Measurements from ENCODE around the gene MYPOP.

MYPOP gene

GRCh38 chr19:45902651-45903625 lies 525 bp upstream of the MYPOP start:
- H3K9me2 ChIP-seq (replicated peaks; ENCODE audit: control insufficient read depth, low read length): no peaks in the 10 kb centered on the region
- peaks cover 27% of the 10 kb centered on the region for H3K79me2 ChIP-seq (ENCODE audit: control insufficient read depth, low read length)
- no peaks in the 10 kb centered on the region for H4K20me1 ChIP-seq (ENCODE audit: control insufficient read depth, insufficient read depth, low read depth, low read length)
- TF ChIP-seq EZH2phosphoT487 (IDR thresholded peaks at IDR 0.05; ENCODE audit: borderline replicate concordance, low read length): no peak
- H3K27me3 ChIP-seq (ENCODE audit: control insufficient read depth, low read length): no peaks in the 10 kb centered on the region
- H3K4me1 ChIP-seq (ENCODE audit: control insufficient read depth, low read length): peaks cover 21% of the 10 kb centered on the region
- peak overlapping the region; percentile 88 for H3K4me3 ChIP-seq (ENCODE audit: low read length)
- peak overlapping the region; percentile 54 for H3K27ac ChIP-seq (ENCODE audit: low read depth, low read length)
- H3K9me3 ChIP-seq (ENCODE audit: control insufficient read depth, insufficient read depth, low read length): no peaks in the 10 kb centered on the region
- peaks cover 25% of the 10 kb centered on the region for H3K36me3 ChIP-seq (ENCODE audit: control insufficient read depth, low read length)
- H3F3A ChIP-seq (ENCODE audit: control insufficient read depth, insufficient read depth): no peaks in the 10 kb centered on the region
- H3K4me2 ChIP-seq (ENCODE audit: low read length): peak overlapping the region; percentile 89

- H3K4me2 ChIP-seq (ENCODE audit: low read length): peak overlapping the region; percentile 85
- H3K9me3 ChIP-seq (ENCODE audit: control insufficient read depth, insufficient read depth, low read length): no peaks in the 10 kb centered on the region
- H3K36me3 ChIP-seq (ENCODE audit: control insufficient read depth, low read length): peaks cover 30% of the 10 kb centered on the region
- H3F3A ChIP-seq (ENCODE audit: control insufficient read depth, insufficient read depth): no peaks in the 10 kb centered on the region
- H3K27ac ChIP-seq (ENCODE audit: low read depth, low read length): no peak overlapping the region
- H3K9me2 ChIP-seq (replicated peaks; ENCODE audit: control insufficient read depth, low read length): no peaks in the 10 kb centered on the region
- TF ChIP-seq EZH2phosphoT487 (IDR thresholded peaks at IDR 0.05; ENCODE audit: borderline replicate concordance, low read length) (no peak), CTCF (IDR thresholded peaks at IDR 0.05; ENCODE audit: low read depth, low read length, poor library complexity, severe bottlenecking) (no peak)
- H4K20me1 ChIP-seq (ENCODE audit: control insufficient read depth, insufficient read depth, low read depth, low read length): no peaks in the 10 kb centered on the region
- H3K27me3 ChIP-seq (ENCODE audit: control insufficient read depth, low read length): no peaks in the 10 kb centered on the region
- peaks cover 27% of the 10 kb centered on the region for H3K79me2 ChIP-seq (ENCODE audit: control insufficient read depth, low read length)
- H3K4me1 ChIP-seq (ENCODE audit: control insufficient read depth, low read length): peaks cover 24% of the 10 kb centered on the region
- H3K4me3 ChIP-seq (ENCODE audit: low read length): peak overlapping the region; percentile 88
Measured at GRCh38 chr19:45901432-45901911, 941 bp downstream of the MYPOP start.

GRCh38 chr19:45900738-45901431 lies 1.5 kb downstream of the MYPOP start:
- H3F3A ChIP-seq (ENCODE audit: control insufficient read depth, insufficient read depth): no peaks in the 10 kb centered on the region
- H3K27ac ChIP-seq (ENCODE audit: low read depth, low read length): no peak overlapping the region
- H3K36me3 ChIP-seq (ENCODE audit: control insufficient read depth, low read length): peaks cover 30% of the 10 kb centered on the region
- no peaks in the 10 kb centered on the region for H4K20me1 ChIP-seq (ENCODE audit: control insufficient read depth, insufficient read depth, low read depth, low read length)
- no peaks in the 10 kb centered on the region for H3K9me2 ChIP-seq (replicated peaks; ENCODE audit: control insufficient read depth, low read length)
- peaks cover 27% of the 10 kb centered on the region for H3K79me2 ChIP-seq (ENCODE audit: control insufficient read depth, low read length)
- no peak for TF ChIP-seq CTCF (IDR thresholded peaks at IDR 0.05; ENCODE audit: low read depth, low read length, poor library complexity, severe bottlenecking)
- TF ChIP-seq EZH2phosphoT487 (IDR thresholded peaks at IDR 0.05; ENCODE audit: borderline replicate concordance, low read length): no peak
- H3K4me3 ChIP-seq (ENCODE audit: low read length): peak overlapping the region; percentile 88
- no peaks in the 10 kb centered on the region for H3K27me3 ChIP-seq (ENCODE audit: control insufficient read depth, low read length)
- H3K4me2 ChIP-seq (ENCODE audit: low read length): peak overlapping the region; percentile 85
- H3K4me1 ChIP-seq (ENCODE audit: control insufficient read depth, low read length): peaks cover 24% of the 10 kb centered on the region
- no peaks in the 10 kb centered on the region for H3K9me3 ChIP-seq (ENCODE audit: control insufficient read depth, insufficient read depth, low read length)

All from DOHH2 (cell line).